GM12878 (cell line): ENCODE measurements around the gene MUTYH. TPM values are rescaled to one million over a fixed set of nuclear protein-coding genes. Genes with fewer than 3 reads are reported as not detected.
A peak's percentile ranks its signal among the peaks of the same experiment; 100 is the strongest.

Experiments
- ATAC-seq: fragments of 200-7000 bp; cut with Tn5 transposase; 3 replicates; pipeline ENCODE4 v1.9.1; 2020; ENCODE audit warnings: mild to moderate bottlenecking, moderate library complexity
- BruUV-seq: library from RNA; stranded (reverse); fragments of 400-500 nt; replicated peaks from 2 replicates; lab custom pipeline; 2021; lab: Mats Ljungman, UMichigan
- CTCF ChIA-PET: fragments of 300-600 bp; sonication (Branson Sonifier 250); formaldehyde crosslinking; extraction: SDS; loops from one replicate; lab custom pipeline; 2021; ENCODE audit warnings: inconsistent platforms; lab: Yijun Ruan, JAX
- POLR2A ChIA-PET: fragments of 350-600 bp; formaldehyde crosslinking; extraction: SDS; loops from one replicate; lab custom pipeline; 2021; ENCODE audit warnings: inconsistent platforms; lab: Charles Lee
- RAD21 ChIA-PET: fragments of 300-600 bp; sonication (Branson Sonifier 250); formaldehyde crosslinking; loops from one replicate; lab custom pipeline; 2023; ENCODE audit warnings: antibody characterized with exemption; ENCODE audit not compliant: unreplicated experiment; lab: Charles Lee
- SMC1A ChIA-PET: fragments of 300-600 bp; sonication (Branson Sonifier 250); formaldehyde crosslinking; loops from one replicate; lab custom pipeline; 2023; ENCODE audit not compliant: unreplicated experiment, uncharacterized antibody; lab: Charles Lee
- DNase-seq: peaks from one replicate; pipeline ENCODE4 v3.0.0-alpha.2; 2011; ENCODE audit warnings: low read depth, low spot score
- FAIRE-seq: peaks from 3 replicates; lab custom pipeline; 2011; peaks lifted over from hg19 to GRCh38; lab: Jason Lieb, UNC
- H2AFZ ChIP-seq: 2 replicates; pipeline ENCODE4 v1.6.0; 2011; ENCODE audit warnings: low read depth, low read length, control low read depth; ENCODE audit not compliant: control insufficient read depth
- H3K27ac ChIP-seq: 2 replicates; pipeline ENCODE4 v1.5.1; 2011; ENCODE audit warnings: control low read depth; ENCODE audit not compliant: control insufficient read depth, insufficient read depth
- H3K27me3 ChIP-seq, 2 experiments: replicated peaks in 1 of 2; 2 replicates each; pipeline versions ENCODE4 v1.6.0 to v1.6.1; 2011; ENCODE audit warnings: low read length in 1 of 2; ENCODE audit not compliant: control insufficient read depth in 2 of 2, insufficient read depth in 2 of 2
- H3K36me3 ChIP-seq, 2 experiments: 2 replicates each; pipeline ENCODE4 v1.5.1; 2011; ENCODE audit warnings: low read length in 1 of 2; ENCODE audit not compliant: control insufficient read depth in 2 of 2, insufficient read depth in 2 of 2
- H3K4me1 ChIP-seq: 2 replicates; pipeline ENCODE4 v1.6.1; 2011; ENCODE audit warnings: mild to moderate bottlenecking, low read length, moderate library complexity, mixed read lengths; ENCODE audit not compliant: control insufficient read depth, insufficient read depth
- H3K4me2 ChIP-seq: 2 replicates; pipeline ENCODE4 v1.6.0; 2011; ENCODE audit warnings: control low read depth; ENCODE audit not compliant: control insufficient read depth, insufficient read depth
- H3K4me3 ChIP-seq: fragments of 200-600 bp; sonication (generic); 2 replicates; pipeline ENCODE4 v1.5.1; 2016
- H3K79me2 ChIP-seq: 2 replicates; pipeline ENCODE4 v1.6.0; 2011; ENCODE audit warnings: low read length; ENCODE audit not compliant: control insufficient read depth, insufficient read depth
- H3K9ac ChIP-seq: 2 replicates; pipeline ENCODE4 v1.8.0; 2011; ENCODE audit warnings: low read length, control low read depth, mixed read lengths; ENCODE audit not compliant: control insufficient read depth, insufficient read depth
- H3K9me3 ChIP-seq: replicated peaks from 3 replicates; pipeline ENCODE4 v1.5.1; 2011; ENCODE audit warnings: mild to moderate bottlenecking, low read length; ENCODE audit not compliant: control insufficient read depth, insufficient read depth
- H4K20me1 ChIP-seq: 2 replicates; pipeline ENCODE4 v1.6.0; 2011; ENCODE audit not compliant: control insufficient read depth, insufficient read depth
- ASH2L ChIP-seq: fragments of 300-600, 200-600 bp; sonication (generic); IDR thresholded peaks from 2 replicates; pipeline ENCODE4 v1.6.1; 2017; ENCODE audit warnings: low read depth, mild to moderate bottlenecking, borderline replicate concordance
- BACH1 ChIP-seq: fragments of 450-650 bp; IDR thresholded peaks from 2 replicates; pipeline ENCODE4 v1.6.1; 2017; ENCODE audit warnings: mild to moderate bottlenecking, borderline replicate concordance
- BRCA1 ChIP-seq: IDR thresholded peaks from 2 replicates; pipeline ENCODE4 v1.6.1; 2011; ENCODE audit warnings: low read depth, low read length, improper control_type of control experiment
- ESRRA ChIP-seq: IDR thresholded peaks from 2 replicates; pipeline ENCODE4 v1.6.1; 2012; ENCODE audit warnings: mild to moderate bottlenecking, low read length, improper control_type of control experiment
- FOXK2 ChIP-seq: fragments of 450-650 bp; IDR thresholded peaks from 2 replicates; pipeline ENCODE4 v1.6.1; 2017; ENCODE audit warnings: mild to moderate bottlenecking, moderate library complexity
- HDAC2 ChIP-seq: fragments of 200-600 bp; sonication (generic); IDR thresholded peaks from 2 replicates; pipeline ENCODE4 v1.6.1; 2017
- LARP7 ChIP-seq: fragments of 450-650 bp; IDR thresholded peaks from 2 replicates; pipeline ENCODE4 v1.6.1; 2017; ENCODE audit warnings: mild to moderate bottlenecking
- MTA2 ChIP-seq: fragments of 450-650 bp; IDR thresholded peaks from 2 replicates; pipeline ENCODE4 v1.6.1; 2016; ENCODE audit warnings: low read depth, mild to moderate bottlenecking, moderate library complexity
- MYC ChIP-seq: IDR thresholded peaks from 2 replicates; pipeline ENCODE4 v1.6.1; 2011; ENCODE audit warnings: mild to moderate bottlenecking, low read length, moderate library complexity, inconsistent platforms; ENCODE audit not compliant: insufficient read depth, insufficient replicate concordance, insufficient read length, severe bottlenecking
- NR2F1 ChIP-seq: fragments of 450-650 bp; conservative IDR thresholded peaks from 2 replicates; pipeline ENCODE4 v1.6.1; 2017; ENCODE audit warnings: mild to moderate bottlenecking
- PBX3 ChIP-seq: IDR thresholded peaks from 2 replicates; pipeline ENCODE4 v1.6.1; 2011; ENCODE audit warnings: mild to moderate bottlenecking, low read depth, low read length, moderate library complexity; ENCODE audit not compliant: insufficient replicate concordance
- POLR2AphosphoS2 ChIP-seq: IDR thresholded peaks from 2 replicates; pipeline ENCODE4 v1.6.1; 2011; ENCODE audit warnings: low read depth, mild to moderate bottlenecking, low read length, improper control_type of control experiment, moderate library complexity
- POU2F2 ChIP-seq: IDR thresholded peaks from 3 replicates; pipeline ENCODE4 v1.6.1; 2011; ENCODE audit warnings: low read depth, mild to moderate bottlenecking, low read length, borderline replicate concordance
- RELA ChIP-seq: fragments of 450-650 bp; IDR thresholded peaks from 2 replicates; pipeline ENCODE4 v1.8.0; 2014; ENCODE audit warnings: borderline replicate concordance; ENCODE audit not compliant: partially characterized antibody
- RUNX3 ChIP-seq: IDR thresholded peaks from 2 replicates; pipeline ENCODE4 v1.6.1; 2012; ENCODE audit warnings: low read length, inconsistent platforms
- SIN3A ChIP-seq: IDR thresholded peaks from 2 replicates; pipeline ENCODE4 v1.6.1; 2012; ENCODE audit warnings: low read depth, low read length, improper control_type of control experiment
- SPI1 ChIP-seq: IDR thresholded peaks from 2 replicates; pipeline ENCODE4 v1.6.1; 2011; ENCODE audit warnings: low read depth, mild to moderate bottlenecking, low read length, moderate library complexity, borderline replicate concordance; ENCODE audit not compliant: insufficient read depth
- WGBS: methylation state at CpG from one replicate; pipeline ENCODE4 v1.1.6; 2016; ENCODE audit warnings: low lambda C conversion rate; ENCODE audit not compliant: insufficient replicate concordance, insufficient coverage; ENCODE audit errors: missing lambda C conversion rate; 5-methylcytosine and 5-hydroxymethylcytosine counted together
- in situ Hi-C: fragments of 300-500 bp; cut with MboI; formaldehyde crosslinking; loops from 9 replicates; pipeline ENCODE4 v1.14.3; 2018; ENCODE audit warnings: mixed read lengths
- intact Hi-C: fragments of 100-400 bp; cut with micrococcal nuclease; formaldehyde crosslinking; loops from one replicate; pipeline ENCODE4 v1.14.2; 2022; ENCODE audit not compliant: unreplicated experiment
- polyA plus RNA-seq, 11 experiments: library from polyadenylated mRNA; depleted of rRNA in 4 of 11; unstranded in 6 of 11; stranded (reverse) in 5 of 11; fragments of >200 nt; fragmentation: Nextera tagmentation in 4 of 11; fragmentation: Illumina TruSeq in 1 of 11; extraction: Ambion mirVana in 4 of 11; extraction: Trizol in 1 of 11; gene quantifications; 1 replicate in 1 of 11; 2 replicates in 10 of 11; pipeline versions ENCODE4 v1.2.1 to v1.2.3, GENCODE V29; 2011 to 2016; ENCODE audit warnings: inconsistent platforms in 2 of 11, missing spikeins in 2 of 11, low read depth in 1 of 11
- total RNA-seq, 4 experiments: library from RNA; depleted of rRNA in 3 of 4; stranded (reverse); fragments of >200 nt in 3 of 4; fragmentation: Illumina TruSeq in 1 of 4; extraction: Trizol in 1 of 4; gene quantifications; 2 replicates each; pipeline versions ENCODE4 v1.2.1 to v1.2.3, GENCODE V29; 2013 to 2021
- TF ChIP-seq, protein P1 (sequence below): fragments of 450-650 bp; IDR thresholded peaks from 2 replicates; pipeline ENCODE4 v1.6.1; 2017; ENCODE audit warnings: mild to moderate bottlenecking, moderate library complexity
- TF ChIP-seq, protein P2 (sequence below): fragments of 450-650 bp; IDR thresholded peaks from 2 replicates; pipeline ENCODE4 v1.6.1; 2016; ENCODE audit warnings: mild to moderate bottlenecking

The MUTYH gene
- total and polyA plus RNA-seq, 10 of the 15 experiments (the other 5 are each of a cell fraction or from before 2014, with no cell fraction given) = 2.5 to 42.0 (median 30.0) TPM

DNA sequence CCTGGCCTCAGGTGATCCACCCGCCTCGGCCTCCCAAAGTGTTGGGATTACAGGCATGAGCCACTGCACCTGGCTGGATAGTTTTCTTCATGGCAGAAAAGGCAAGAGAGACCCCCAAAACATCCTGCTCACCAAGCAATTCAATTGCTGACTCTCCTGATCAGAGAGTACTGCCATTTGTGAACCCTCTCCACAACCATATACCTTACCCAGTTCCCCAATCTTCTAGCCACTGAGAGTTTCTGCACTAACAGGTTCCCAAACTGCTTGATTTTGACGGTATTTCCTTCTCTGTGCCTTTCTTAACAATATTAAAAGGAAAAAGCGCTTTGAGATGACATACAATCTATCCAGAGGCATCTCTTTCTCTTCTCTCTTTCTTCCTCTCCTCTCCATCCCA is 39.9 kb upstream of the MUTYH start (continued):
- TF ChIP-seq, protein P1, sequence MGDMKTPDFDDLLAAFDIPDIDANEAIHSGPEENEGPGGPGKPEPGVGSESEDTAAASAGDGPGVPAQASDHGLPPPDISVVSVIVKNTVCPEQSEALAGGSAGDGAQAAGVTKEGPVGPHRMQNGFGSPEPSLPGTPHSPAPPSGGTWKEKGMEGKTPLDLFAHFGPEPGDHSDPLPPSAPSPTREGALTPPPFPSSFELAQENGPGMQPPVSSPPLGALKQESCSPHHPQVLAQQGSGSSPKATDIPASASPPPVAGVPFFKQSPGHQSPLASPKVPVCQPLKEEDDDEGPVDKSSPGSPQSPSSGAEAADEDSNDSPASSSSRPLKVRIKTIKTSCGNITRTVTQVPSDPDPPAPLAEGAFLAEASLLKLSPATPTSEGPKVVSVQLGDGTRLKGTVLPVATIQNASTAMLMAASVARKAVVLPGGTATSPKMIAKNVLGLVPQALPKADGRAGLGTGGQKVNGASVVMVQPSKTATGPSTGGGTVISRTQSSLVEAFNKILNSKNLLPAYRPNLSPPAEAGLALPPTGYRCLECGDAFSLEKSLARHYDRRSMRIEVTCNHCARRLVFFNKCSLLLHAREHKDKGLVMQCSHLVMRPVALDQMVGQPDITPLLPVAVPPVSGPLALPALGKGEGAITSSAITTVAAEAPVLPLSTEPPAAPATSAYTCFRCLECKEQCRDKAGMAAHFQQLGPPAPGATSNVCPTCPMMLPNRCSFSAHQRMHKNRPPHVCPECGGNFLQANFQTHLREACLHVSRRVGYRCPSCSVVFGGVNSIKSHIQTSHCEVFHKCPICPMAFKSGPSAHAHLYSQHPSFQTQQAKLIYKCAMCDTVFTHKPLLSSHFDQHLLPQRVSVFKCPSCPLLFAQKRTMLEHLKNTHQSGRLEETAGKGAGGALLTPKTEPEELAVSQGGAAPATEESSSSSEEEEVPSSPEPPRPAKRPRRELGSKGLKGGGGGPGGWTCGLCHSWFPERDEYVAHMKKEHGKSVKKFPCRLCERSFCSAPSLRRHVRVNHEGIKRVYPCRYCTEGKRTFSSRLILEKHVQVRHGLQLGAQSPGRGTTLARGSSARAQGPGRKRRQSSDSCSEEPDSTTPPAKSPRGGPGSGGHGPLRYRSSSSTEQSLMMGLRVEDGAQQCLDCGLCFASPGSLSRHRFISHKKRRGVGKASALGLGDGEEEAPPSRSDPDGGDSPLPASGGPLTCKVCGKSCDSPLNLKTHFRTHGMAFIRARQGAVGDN = no peak
- TF ChIP-seq FOXK2 (no peak), SIN3A (no peak), RUNX3 (peak; percentile 24; the same call in 1 of the 2 replicates), SPI1 (peak; percentile 87; the same call in 1 of the 2 replicates), RELA (no peak), NR2F1 (no peak), LARP7 (no peak), MTA2 (no peak), ESRRA (no peak), BRCA1 (no peak)

- no peak overlapping the region for H3K27ac ChIP-seq
- ChIA-PET POLR2A (interaction anchor here (0.5 to 0.7 kb wide), 2 partner anchors 86 to 112 kb away, joined by 3 read pairs; no protein-coding TSS in a partner anchor), RAD21 (interaction anchor here (0.8 to 1.4 kb wide), 3 partner anchors 9 to 113 kb away, joined by 3 read pairs; no protein-coding TSS in a partner anchor), CTCF (interaction anchor here (1.3 to 2.3 kb wide), 5 partner anchors 14 to 189 kb away, joined by 4 to 7 read pairs (median 4); no protein-coding TSS in a partner anchor), SMC1A (no interaction called here)
- in situ Hi-C loops = no loop called here
- H4K20me1 ChIP-seq = no peaks in the 10 kb centered on the region
- peaks cover 23% of the 10 kb centered on the region for H3K4me1 ChIP-seq
- no peak for DNase-seq
- no peak for ATAC-seq
- 87% methylated on average over 6 of the region's 6 CpGs for WGBS
- H3K36me3 ChIP-seq = no peaks in the 10 kb centered on the region
- H3K27me3 ChIP-seq = no peaks in the 10 kb centered on the region
- no peak for FAIRE-seq
- intact Hi-C loops = no loop called here
- H3K9ac ChIP-seq = no peak overlapping the region
- H3K79me2 ChIP-seq = no peaks in the 10 kb centered on the region
- BruUV-seq = no TSS peak
- H3K4me3 ChIP-seq = no peak overlapping the region
- H3K9me3 ChIP-seq = no peaks in the 10 kb centered on the region; the same call in 2 of the 3 replicates
- no peak overlapping the region for H3K4me2 ChIP-seq
- H2AFZ ChIP-seq = no peak overlapping the region
- TF ChIP-seq BACH1 (no peak), HDAC2 (no peak), POU2F2 (no peak), POLR2AphosphoS2 (no peak), PBX3 (no peak), MYC (no peak), ASH2L (no peak)
- TF ChIP-seq, protein P2, sequence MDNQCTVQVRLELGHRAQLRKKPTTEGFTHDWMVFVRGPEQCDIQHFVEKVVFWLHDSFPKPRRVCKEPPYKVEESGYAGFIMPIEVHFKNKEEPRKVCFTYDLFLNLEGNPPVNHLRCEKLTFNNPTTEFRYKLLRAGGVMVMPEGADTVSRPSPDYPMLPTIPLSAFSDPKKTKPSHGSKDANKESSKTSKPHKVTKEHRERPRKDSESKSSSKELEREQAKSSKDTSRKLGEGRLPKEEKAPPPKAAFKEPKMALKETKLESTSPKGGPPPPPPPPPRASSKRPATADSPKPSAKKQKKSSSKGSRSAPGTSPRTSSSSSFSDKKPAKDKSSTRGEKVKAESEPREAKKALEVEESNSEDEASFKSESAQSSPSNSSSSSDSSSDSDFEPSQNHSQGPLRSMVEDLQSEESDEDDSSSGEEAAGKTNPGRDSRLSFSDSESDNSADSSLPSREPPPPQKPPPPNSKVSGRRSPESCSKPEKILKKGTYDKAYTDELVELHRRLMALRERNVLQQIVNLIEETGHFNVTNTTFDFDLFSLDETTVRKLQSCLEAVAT = no peak
Measured at GRCh38 chr1:45379524-45379923, 39.3 kb upstream of the MUTYH start.
